ENCODE results near the gene PRKCB. TPM values are rescaled to one million over a fixed set of nuclear protein-coding genes. Genes with fewer than 3 reads are reported as not detected.
"Not testable (repeated sequence)": the region's sequence is repeated elsewhere in the genome, so short reads cannot be mapped to it uniquely, and the experiment has no call there.

PRKCB gene
- polyA plus RNA-seq, 1 donor (not counting 4 experiments of a cell fraction or from before 2014, with no cell fraction given) = 0.18 TPM

GRCh38 chr16:24101431-24101830, 265.6 kb downstream of the PRKCB start:
- Histone ChIP-seq H2AFZ (ENCODE audit: control insufficient read depth, low read length) (no peak overlapping the region), H3K27ac (ENCODE audit: control insufficient read depth, insufficient read depth, low read length) (no peak overlapping the region), H4K20me1 (ENCODE audit: control insufficient read depth, extremely low read depth, insufficient read depth, low read length) (no peaks in the 10 kb centered on the region), H3K9me3 (ENCODE audit: control insufficient read depth, low read depth, low read length) (no peaks in the 10 kb centered on the region), H3K79me2 (ENCODE audit: control insufficient read depth, insufficient read depth, low read length) (no peaks in the 10 kb centered on the region), H3K4me3 (ENCODE audit: control insufficient read depth in 2 of 3, extremely low read depth in 1 of 3, insufficient read depth in 2 of 3, low read depth in 1 of 3, low read length in 3 of 3) (no peak overlapping the region), H3K4me1 (ENCODE audit: control insufficient read depth, extremely low read depth, insufficient read depth, low read length) (no peaks in the 10 kb centered on the region), H3K9ac (ENCODE audit: control insufficient read depth, extremely low read depth, insufficient read depth, low read length) (no peak overlapping the region), H3K27me3 (ENCODE audit: control insufficient read depth, extremely low read depth, insufficient read depth, low read length) (no peaks in the 10 kb centered on the region), H3K9me1 (ENCODE audit: control insufficient read depth, extremely low read depth, insufficient read depth, low read length) (no peaks in the 10 kb centered on the region), H3K4me2 (ENCODE audit: control insufficient read depth, extremely low read depth, insufficient read depth, low read depth, low read length) (no peak overlapping the region), H3K36me3 (ENCODE audit: control insufficient read depth in 2 of 2, extremely low read depth in 1 of 2, insufficient read depth in 2 of 2, low read length in 2 of 2) (no peaks in the 10 kb centered on the region)
- dilution Hi-C loops (cut with MboI; ENCODE audit: extremely low pct_ligation_motif_present, low sequenced_read_pairs) = no loop called here
- TF ChIP-seq EZH2 (IDR thresholded peaks at IDR 0.05; ENCODE audit: low read length) = no peak
- TF ChIP-seq, protein P1, sequence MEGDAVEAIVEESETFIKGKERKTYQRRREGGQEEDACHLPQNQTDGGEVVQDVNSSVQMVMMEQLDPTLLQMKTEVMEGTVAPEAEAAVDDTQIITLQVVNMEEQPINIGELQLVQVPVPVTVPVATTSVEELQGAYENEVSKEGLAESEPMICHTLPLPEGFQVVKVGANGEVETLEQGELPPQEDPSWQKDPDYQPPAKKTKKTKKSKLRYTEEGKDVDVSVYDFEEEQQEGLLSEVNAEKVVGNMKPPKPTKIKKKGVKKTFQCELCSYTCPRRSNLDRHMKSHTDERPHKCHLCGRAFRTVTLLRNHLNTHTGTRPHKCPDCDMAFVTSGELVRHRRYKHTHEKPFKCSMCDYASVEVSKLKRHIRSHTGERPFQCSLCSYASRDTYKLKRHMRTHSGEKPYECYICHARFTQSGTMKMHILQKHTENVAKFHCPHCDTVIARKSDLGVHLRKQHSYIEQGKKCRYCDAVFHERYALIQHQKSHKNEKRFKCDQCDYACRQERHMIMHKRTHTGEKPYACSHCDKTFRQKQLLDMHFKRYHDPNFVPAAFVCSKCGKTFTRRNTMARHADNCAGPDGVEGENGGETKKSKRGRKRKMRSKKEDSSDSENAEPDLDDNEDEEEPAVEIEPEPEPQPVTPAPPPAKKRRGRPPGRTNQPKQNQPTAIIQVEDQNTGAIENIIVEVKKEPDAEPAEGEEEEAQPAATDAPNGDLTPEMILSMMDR (optimal IDR thresholded peaks at IDR 0.05 in 1 of 3, IDR thresholded peaks at IDR 0.05 in 1 of 3, conservative IDR thresholded peaks at IDR 0.05 in 1 of 3; ENCODE audit: extremely low read depth in 1 of 3, insufficient read depth in 2 of 3, low read length in 3 of 3) = no peak
- DNase-seq (ENCODE audit: low read depth, low spot score) (no peak), FAIRE-seq (no peak)

DNA sequence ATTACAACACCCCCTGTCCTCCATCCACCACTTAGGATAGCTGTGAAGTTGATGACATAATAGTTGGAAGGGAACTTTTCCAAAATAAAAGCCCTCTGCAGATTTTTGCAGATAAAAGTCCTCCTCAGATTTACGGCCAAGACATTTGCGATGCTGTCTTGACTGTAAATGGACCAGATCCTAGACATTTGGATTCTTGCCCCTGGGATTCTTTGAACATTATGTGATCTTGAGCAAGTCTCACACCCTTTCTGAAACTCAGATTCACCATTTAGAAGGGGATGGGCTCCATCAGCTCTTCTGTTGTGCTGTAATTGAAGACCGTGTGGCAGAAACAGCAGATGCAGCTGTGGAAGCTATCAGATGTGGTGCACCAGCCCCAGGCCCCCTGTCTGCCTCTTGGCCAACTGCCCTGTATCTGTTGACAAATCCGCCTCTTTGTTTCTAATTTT, 266.5 kb downstream of the PRKCB start:
- no peak overlapping the region for H3K4me2 ChIP-seq (ENCODE audit: control insufficient read depth, extremely low read depth, insufficient read depth, low read depth, low read length)
- no peaks in the 10 kb centered on the region for H3K36me3 ChIP-seq (ENCODE audit: control insufficient read depth in 2 of 2, extremely low read depth in 1 of 2, insufficient read depth in 2 of 2, low read length in 2 of 2)
- H3K4me1 ChIP-seq (ENCODE audit: control insufficient read depth, extremely low read depth, insufficient read depth, low read length) = no peaks in the 10 kb centered on the region
- dilution Hi-C loops (cut with MboI; ENCODE audit: extremely low pct_ligation_motif_present, low sequenced_read_pairs) = no loop called here
- FAIRE-seq (no peak), DNase-seq (ENCODE audit: low read depth, low spot score) (no peak)
- H3K79me2 ChIP-seq (ENCODE audit: control insufficient read depth, insufficient read depth, low read length) = no peaks in the 10 kb centered on the region
- H2AFZ ChIP-seq (ENCODE audit: control insufficient read depth, low read length) = no peak overlapping the region
- no peak for TF ChIP-seq EZH2 (IDR thresholded peaks at IDR 0.05; ENCODE audit: low read length)
- TF ChIP-seq, protein P1 (optimal IDR thresholded peaks at IDR 0.05 in 1 of 3, IDR thresholded peaks at IDR 0.05 in 1 of 3, conservative IDR thresholded peaks at IDR 0.05 in 1 of 3; ENCODE audit: extremely low read depth in 1 of 3, insufficient read depth in 2 of 3, low read length in 3 of 3) = no peak
- H3K4me3 ChIP-seq (ENCODE audit: control insufficient read depth in 2 of 3, extremely low read depth in 1 of 3, insufficient read depth in 2 of 3, low read depth in 1 of 3, low read length in 3 of 3) = no peak overlapping the region
- no peaks in the 10 kb centered on the region for H3K9me3 ChIP-seq (ENCODE audit: control insufficient read depth, low read depth, low read length)
- H3K27ac ChIP-seq (ENCODE audit: control insufficient read depth, insufficient read depth, low read length) = no peak overlapping the region
- no peaks in the 10 kb centered on the region for H4K20me1 ChIP-seq (ENCODE audit: control insufficient read depth, extremely low read depth, insufficient read depth, low read length)
- H3K9ac ChIP-seq (ENCODE audit: control insufficient read depth, extremely low read depth, insufficient read depth, low read length) = no peak overlapping the region
- no peaks in the 10 kb centered on the region for H3K9me1 ChIP-seq (ENCODE audit: control insufficient read depth, extremely low read depth, insufficient read depth, low read length)
- H3K27me3 ChIP-seq (ENCODE audit: control insufficient read depth, extremely low read depth, insufficient read depth, low read length) = no peaks in the 10 kb centered on the region

DNA sequence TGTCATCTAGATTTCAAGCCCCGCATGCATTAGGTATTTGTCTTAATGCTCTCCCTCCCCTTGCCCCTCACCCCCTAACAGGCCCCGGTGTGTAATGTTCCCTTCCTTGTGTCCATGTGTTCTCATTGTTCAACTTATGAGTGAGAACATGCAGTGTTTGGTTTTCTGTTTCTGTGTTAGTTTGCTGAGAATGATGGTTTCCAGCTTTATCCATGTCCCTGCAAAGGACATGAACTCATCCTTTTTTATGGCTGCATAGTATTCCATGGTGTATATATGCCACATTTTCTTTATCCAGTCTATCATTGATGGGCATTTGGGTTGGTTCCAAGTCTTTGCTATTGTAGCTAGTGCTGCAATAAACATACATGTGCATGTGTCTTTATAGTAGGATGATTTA, 269.7 kb downstream of the PRKCB start:
- dilution Hi-C loops (cut with MboI; ENCODE audit: extremely low pct_ligation_motif_present, low sequenced_read_pairs); H3K9ac ChIP-seq (ENCODE audit: control insufficient read depth, extremely low read depth, insufficient read depth, low read length); H3K9me1 ChIP-seq (ENCODE audit: control insufficient read depth, extremely low read depth, insufficient read depth, low read length); H3K4me1 ChIP-seq (ENCODE audit: control insufficient read depth, extremely low read depth, insufficient read depth, low read length); H3K27ac ChIP-seq (ENCODE audit: control insufficient read depth, insufficient read depth, low read length); H4K20me1 ChIP-seq (ENCODE audit: control insufficient read depth, extremely low read depth, insufficient read depth, low read length); H2AFZ ChIP-seq (ENCODE audit: control insufficient read depth, low read length); H3K27me3 ChIP-seq (ENCODE audit: control insufficient read depth, extremely low read depth, insufficient read depth, low read length); FAIRE-seq; H3K36me3 ChIP-seq (ENCODE audit: control insufficient read depth in 2 of 2, extremely low read depth in 1 of 2, insufficient read depth in 2 of 2, low read length in 2 of 2); H3K9me3 ChIP-seq (ENCODE audit: control insufficient read depth, low read depth, low read length); H3K79me2 ChIP-seq (ENCODE audit: control insufficient read depth, insufficient read depth, low read length); H3K4me3 ChIP-seq (ENCODE audit: control insufficient read depth in 2 of 3, extremely low read depth in 1 of 3, insufficient read depth in 2 of 3, low read depth in 1 of 3, low read length in 3 of 3); H3K4me2 ChIP-seq (ENCODE audit: control insufficient read depth, extremely low read depth, insufficient read depth, low read depth, low read length); DNase-seq (ENCODE audit: low read depth, low spot score): not testable (repeated sequence)

- dilution Hi-C loops (cut with MboI; ENCODE audit: extremely low pct_ligation_motif_present, low sequenced_read_pairs); FAIRE-seq: not testable (repeated sequence)
Observed at GRCh38 chr16:24108090-24108489, 272.3 kb downstream of the PRKCB start.

More at GRCh38 chr16:24108090-24108489, 272.3 kb downstream of the PRKCB start:
- H3K4me3 ChIP-seq (ENCODE audit: control insufficient read depth in 2 of 3, extremely low read depth in 1 of 3, insufficient read depth in 2 of 3, low read depth in 1 of 3, low read length in 3 of 3); H3K9me1 ChIP-seq (ENCODE audit: control insufficient read depth, extremely low read depth, insufficient read depth, low read length); H3K79me2 ChIP-seq (ENCODE audit: control insufficient read depth, insufficient read depth, low read length); H4K20me1 ChIP-seq (ENCODE audit: control insufficient read depth, extremely low read depth, insufficient read depth, low read length); H3K4me1 ChIP-seq (ENCODE audit: control insufficient read depth, extremely low read depth, insufficient read depth, low read length); H3K4me2 ChIP-seq (ENCODE audit: control insufficient read depth, extremely low read depth, insufficient read depth, low read depth, low read length); H3K27me3 ChIP-seq (ENCODE audit: control insufficient read depth, extremely low read depth, insufficient read depth, low read length); H3K27ac ChIP-seq (ENCODE audit: control insufficient read depth, insufficient read depth, low read length); DNase-seq (ENCODE audit: low read depth, low spot score); H3K9ac ChIP-seq (ENCODE audit: control insufficient read depth, extremely low read depth, insufficient read depth, low read length); H3K9me3 ChIP-seq (ENCODE audit: control insufficient read depth, low read depth, low read length); H2AFZ ChIP-seq (ENCODE audit: control insufficient read depth, low read length); H3K36me3 ChIP-seq (ENCODE audit: control insufficient read depth in 2 of 2, extremely low read depth in 1 of 2, insufficient read depth in 2 of 2, low read length in 2 of 2): not testable (repeated sequence)

All from keratinocyte (primary cell).